ENCODE measurements around the gene FRMD1.

FRMD1 gene

DNA sequence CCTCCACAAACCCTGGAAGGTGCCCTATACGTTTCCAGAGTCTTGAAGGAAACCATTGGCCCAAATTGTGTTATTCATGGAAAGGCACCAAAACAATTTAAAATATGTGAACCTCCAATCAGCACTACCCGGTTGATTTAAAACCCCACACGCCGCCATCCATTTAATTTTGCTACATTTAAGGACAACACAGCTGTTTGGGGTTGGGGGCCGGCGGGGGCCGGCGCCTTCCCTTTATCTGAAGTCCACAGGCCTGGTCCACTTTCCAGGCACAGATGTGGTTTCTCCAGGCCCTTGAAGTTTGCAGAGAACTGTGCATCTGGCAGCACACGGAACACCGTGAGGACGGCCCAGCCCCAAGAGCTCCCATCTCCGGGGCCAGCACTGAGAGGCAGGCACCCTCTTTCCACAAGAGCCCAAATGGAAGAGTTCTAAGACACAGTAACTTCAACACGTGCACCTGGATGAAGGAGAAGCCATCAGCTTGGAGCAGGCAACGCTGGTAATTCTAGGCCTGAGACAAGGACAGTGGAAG is 16.8 kb upstream of the FRMD1 start:
- no peak overlapping the region for H3K4me3 ChIP-seq (replicated peaks; ENCODE audit: low read depth, low read length)
- DNase-seq (ENCODE audit: extremely low read depth, insufficient read length), result no peak
- TF ChIP-seq, protein P1, sequence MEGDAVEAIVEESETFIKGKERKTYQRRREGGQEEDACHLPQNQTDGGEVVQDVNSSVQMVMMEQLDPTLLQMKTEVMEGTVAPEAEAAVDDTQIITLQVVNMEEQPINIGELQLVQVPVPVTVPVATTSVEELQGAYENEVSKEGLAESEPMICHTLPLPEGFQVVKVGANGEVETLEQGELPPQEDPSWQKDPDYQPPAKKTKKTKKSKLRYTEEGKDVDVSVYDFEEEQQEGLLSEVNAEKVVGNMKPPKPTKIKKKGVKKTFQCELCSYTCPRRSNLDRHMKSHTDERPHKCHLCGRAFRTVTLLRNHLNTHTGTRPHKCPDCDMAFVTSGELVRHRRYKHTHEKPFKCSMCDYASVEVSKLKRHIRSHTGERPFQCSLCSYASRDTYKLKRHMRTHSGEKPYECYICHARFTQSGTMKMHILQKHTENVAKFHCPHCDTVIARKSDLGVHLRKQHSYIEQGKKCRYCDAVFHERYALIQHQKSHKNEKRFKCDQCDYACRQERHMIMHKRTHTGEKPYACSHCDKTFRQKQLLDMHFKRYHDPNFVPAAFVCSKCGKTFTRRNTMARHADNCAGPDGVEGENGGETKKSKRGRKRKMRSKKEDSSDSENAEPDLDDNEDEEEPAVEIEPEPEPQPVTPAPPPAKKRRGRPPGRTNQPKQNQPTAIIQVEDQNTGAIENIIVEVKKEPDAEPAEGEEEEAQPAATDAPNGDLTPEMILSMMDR (IDR thresholded peaks at IDR 0.05; ENCODE audit: insufficient read depth, low read length, poor library complexity, severe bottlenecking), result no peak
- no peaks in the 10 kb centered on the region for H3K27me3 ChIP-seq (replicated peaks; ENCODE audit: control insufficient read depth, insufficient read depth, low read length)
- no peaks in the 10 kb centered on the region for H3K36me3 ChIP-seq (ENCODE audit: control insufficient read depth, insufficient read depth, low read length)

DNA sequence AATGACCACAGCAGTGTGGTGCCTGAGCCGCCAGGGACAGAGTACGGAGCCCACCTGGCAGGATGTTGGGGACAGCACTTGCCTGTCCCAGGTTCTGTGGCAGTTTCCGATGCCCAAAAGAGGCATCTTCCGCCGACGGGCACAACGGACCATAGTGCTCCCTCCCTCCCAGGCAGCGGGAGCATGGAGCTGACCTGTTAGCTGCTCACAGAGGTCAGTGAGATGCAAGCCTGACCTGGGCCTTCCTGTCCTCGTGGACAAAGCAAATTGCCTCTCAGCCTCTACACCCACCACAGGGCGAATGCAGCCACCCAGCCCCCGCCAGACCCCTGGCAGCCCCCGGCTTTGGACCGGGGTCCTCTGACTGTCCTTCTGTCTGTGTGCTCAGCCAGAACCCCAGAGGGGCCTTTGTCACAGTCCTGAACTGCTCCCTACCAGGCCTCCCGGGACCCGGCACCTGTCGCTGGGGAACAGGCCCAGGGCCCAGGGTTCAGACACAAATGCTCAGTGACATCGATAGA is 16.2 kb upstream of the FRMD1 start:
- TF ChIP-seq, protein P1 (IDR thresholded peaks at IDR 0.05; ENCODE audit: insufficient read depth, low read length, poor library complexity, severe bottlenecking), result no peak
- Histone ChIP-seq H3K36me3 (ENCODE audit: control insufficient read depth, insufficient read depth, low read length) (no peaks in the 10 kb centered on the region), H3K27me3 (replicated peaks; ENCODE audit: control insufficient read depth, insufficient read depth, low read length) (no peaks in the 10 kb centered on the region), H3K4me3 (replicated peaks; ENCODE audit: low read depth, low read length) (no peak overlapping the region)
- DNase-seq (ENCODE audit: extremely low read depth, insufficient read length), result no peak

DNA sequence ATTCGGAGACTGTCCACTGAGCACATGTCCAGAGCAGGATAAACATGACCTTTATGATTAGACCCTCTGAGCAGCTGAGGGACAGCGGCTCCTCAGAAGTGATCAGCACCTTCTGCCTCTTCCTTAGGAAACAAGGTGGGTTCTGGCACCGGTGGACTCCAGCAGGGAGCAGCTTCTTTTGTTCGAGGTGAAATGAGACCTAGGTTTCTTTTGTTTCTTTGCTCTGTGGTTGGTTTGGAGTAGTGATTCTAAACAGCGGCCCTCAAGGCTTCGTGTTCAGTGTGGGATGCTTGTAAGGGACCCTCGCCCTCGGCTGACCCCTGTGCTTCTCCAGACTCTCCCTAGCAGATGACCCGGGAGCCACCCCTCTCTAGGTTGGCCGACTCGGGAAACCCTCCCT is 14.6 kb upstream of the FRMD1 start:
- TF ChIP-seq, protein P1 (IDR thresholded peaks at IDR 0.05; ENCODE audit: insufficient read depth, low read length, poor library complexity, severe bottlenecking), result no peak
- Histone ChIP-seq H3K4me3 (replicated peaks; ENCODE audit: low read depth, low read length) (no peak overlapping the region), H3K36me3 (ENCODE audit: control insufficient read depth, insufficient read depth, low read length) (no peaks in the 10 kb centered on the region), H3K27me3 (replicated peaks; ENCODE audit: control insufficient read depth, insufficient read depth, low read length) (no peaks in the 10 kb centered on the region)
- DNase-seq (ENCODE audit: extremely low read depth, insufficient read length), result no peak

DNA sequence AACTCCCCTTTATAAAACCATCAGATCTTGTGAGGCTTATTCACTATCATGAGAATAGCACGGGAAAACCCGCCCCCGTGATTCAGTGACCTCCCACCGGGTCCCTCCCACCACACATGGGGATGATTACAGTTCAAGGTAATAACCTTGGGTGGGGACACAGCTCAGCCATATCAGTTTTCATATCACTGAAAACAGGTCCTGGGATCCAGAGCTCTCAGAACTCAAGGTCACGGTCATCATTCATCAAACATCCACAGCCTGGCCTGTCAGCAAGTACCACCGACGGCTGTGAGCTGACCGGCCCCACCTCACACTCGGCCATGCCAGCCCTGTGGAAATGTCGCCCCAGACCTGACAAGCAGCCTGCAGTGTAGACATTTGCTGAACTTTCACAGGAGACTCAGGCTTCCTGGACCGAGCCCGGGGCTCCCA is 14.1 kb upstream of the FRMD1 start:
- TF ChIP-seq, protein P1 (IDR thresholded peaks at IDR 0.05; ENCODE audit: insufficient read depth, low read length, poor library complexity, severe bottlenecking), result no peak
- DNase-seq (ENCODE audit: extremely low read depth, insufficient read length), result no peak
- no peaks in the 10 kb centered on the region for H3K27me3 ChIP-seq (replicated peaks; ENCODE audit: control insufficient read depth, insufficient read depth, low read length)
- H3K4me3 ChIP-seq (replicated peaks; ENCODE audit: low read depth, low read length), result no peak overlapping the region
- H3K36me3 ChIP-seq (ENCODE audit: control insufficient read depth, insufficient read depth, low read length), result no peaks in the 10 kb centered on the region

DNA sequence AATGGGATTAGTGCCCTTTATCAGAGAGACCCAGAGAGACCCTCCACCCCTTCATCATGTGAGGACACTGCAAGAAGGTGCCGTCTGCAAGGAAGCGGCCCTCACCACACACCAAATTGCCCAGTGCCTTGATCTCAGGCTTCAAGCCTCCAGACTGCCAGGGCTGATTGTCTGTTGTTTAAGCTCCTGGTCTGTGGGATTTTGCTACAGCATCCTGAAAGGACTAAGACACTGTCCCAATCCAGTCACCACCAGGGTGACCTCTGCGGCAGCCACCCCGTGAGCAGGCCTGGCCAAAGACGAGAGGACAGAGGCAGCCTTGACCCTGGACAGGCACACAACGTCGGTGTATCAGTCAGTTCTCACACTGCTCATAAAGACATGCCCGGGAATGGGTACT is 13.5 kb upstream of the FRMD1 start:
- Histone ChIP-seq H3K36me3 (ENCODE audit: control insufficient read depth, insufficient read depth, low read length) (no peaks in the 10 kb centered on the region), H3K27me3 (replicated peaks; ENCODE audit: control insufficient read depth, insufficient read depth, low read length) (no peaks in the 10 kb centered on the region), H3K4me3 (replicated peaks; ENCODE audit: low read depth, low read length) (no peak overlapping the region)
- TF ChIP-seq, protein P1 (IDR thresholded peaks at IDR 0.05; ENCODE audit: insufficient read depth, low read length, poor library complexity, severe bottlenecking), result no peak
- no peak for DNase-seq (ENCODE audit: extremely low read depth, insufficient read length)
